ENCODE data around the gene CD72.
"Not testable (repeated sequence)": the region's sequence is repeated elsewhere in the genome, so short reads cannot be mapped to it uniquely, and the experiment has no call there.

The CD72 gene

GRCh38 chr9:35649431-35650340 is 31.5 kb upstream of the CD72 start:
- peak; percentile 55 for DNase-seq

DNA sequence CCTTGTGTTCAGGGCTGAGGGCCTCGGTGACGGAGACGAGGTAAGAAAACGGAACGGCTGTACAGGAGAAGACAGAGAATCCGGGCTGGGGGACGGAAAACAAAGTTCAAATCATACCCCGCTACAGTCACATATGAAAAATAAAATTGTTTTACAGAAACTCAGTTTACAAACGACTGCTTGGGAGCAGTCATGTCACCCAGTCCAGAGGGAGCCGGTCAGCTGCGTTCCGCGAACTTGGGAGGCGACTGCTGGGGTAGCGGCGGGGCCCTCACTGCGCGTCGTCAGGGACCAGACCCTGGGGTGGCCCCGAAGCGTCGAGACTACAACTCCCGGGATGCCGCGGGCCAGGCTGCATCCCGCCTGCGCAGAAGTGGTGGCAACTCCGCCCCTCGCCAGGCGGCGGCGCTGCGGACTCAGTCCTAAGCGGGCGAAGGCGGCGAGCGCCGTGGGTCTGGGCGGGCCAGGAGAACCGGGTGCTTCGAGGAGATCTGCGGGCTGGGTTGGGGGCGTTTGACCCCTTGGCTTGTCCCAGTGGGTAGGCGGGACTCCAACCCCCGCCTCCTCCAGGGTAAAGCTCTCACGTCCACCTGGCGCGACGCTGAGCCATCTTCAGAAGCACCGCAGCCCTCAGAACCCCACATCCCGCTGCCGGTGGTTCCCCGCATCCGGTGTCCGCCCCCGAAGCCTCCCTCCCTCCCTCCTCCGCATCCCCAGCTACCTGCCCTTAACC is 28.5 kb upstream of the CD72 start:
- peak; percentile 97 for DNase-seq

GRCh38 chr9:35646153-35646532 is 27.9 kb upstream of the CD72 start:
- no peak for DNase-seq

- not testable (repeated sequence) for DNase-seq
These were observed 27.5 kb upstream of the CD72 start for GRCh38 chr9:35645736-35646135.

GRCh38 chr9:35643046-35643445 is 24.8 kb upstream of the CD72 start:
- DNase-seq = no peak

DNA sequence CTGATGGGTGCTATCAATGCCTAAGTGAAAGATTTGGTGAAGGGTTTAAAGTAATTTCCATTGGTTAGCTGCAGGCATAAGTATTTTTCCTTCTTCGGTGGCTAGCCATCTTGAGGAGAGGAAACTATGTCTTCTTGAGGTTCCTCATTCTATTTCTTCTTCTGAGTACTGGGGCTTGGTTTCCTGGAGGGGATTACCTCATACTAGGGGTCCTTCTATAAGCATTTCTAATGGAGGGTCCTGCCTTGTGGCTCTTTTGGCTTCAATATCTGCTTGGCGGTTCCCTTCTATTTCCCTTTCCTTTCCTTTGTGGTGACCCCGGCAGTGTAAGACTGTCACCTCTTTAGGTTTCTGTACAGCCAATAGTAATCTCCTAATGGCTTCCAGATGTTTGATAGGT is 23.3 kb upstream of the CD72 start:
- not testable (repeated sequence) for DNase-seq

DNA sequence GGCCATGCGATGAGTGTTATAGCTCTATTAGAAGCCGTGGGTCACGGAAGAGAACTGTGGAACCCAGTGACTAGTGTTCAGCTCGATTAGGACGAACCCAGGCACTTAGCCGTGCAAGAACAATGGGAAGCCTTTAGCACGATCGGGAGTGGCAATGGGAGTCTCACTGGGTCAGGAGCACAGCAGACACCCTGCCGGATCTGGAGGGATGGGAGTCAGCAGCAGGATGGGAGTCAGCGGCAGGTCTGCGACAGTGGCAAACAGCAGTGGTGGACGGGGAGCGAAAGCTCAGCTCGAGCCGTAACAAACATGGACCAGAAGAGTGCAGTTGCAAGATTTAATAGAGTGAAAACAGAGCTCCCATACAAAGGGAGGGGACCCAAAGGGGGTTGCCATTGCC is 22.2 kb upstream of the CD72 start:
- not testable (repeated sequence) for DNase-seq

- DNase-seq = peak; percentile 66
These were observed 21.4 kb upstream of the CD72 start for GRCh38 chr9:35639631-35640030.

GRCh38 chr9:35639225-35639624 is 21.0 kb upstream of the CD72 start:
- peak; percentile 72 for DNase-seq

DNA sequence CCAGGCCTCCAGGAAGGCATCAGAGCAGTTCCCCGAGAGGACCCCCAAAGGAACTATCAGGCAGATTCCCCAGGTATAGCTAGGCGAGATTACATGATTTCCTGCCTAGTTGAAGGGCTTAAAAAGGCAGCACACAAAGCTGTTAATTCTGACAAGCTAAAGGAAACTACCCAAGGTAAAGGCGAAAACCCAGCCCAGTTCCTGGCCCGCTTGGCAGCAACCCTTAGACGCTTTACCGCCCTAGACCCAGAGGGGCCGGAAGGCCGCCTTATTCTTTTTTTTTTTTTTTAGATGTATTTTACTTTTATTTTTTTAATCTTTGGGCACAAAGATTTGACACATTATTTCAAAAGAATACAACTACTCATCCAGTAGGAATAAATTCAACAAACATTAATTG is 20.5 kb upstream of the CD72 start:
- not testable (repeated sequence) for DNase-seq

DNA sequence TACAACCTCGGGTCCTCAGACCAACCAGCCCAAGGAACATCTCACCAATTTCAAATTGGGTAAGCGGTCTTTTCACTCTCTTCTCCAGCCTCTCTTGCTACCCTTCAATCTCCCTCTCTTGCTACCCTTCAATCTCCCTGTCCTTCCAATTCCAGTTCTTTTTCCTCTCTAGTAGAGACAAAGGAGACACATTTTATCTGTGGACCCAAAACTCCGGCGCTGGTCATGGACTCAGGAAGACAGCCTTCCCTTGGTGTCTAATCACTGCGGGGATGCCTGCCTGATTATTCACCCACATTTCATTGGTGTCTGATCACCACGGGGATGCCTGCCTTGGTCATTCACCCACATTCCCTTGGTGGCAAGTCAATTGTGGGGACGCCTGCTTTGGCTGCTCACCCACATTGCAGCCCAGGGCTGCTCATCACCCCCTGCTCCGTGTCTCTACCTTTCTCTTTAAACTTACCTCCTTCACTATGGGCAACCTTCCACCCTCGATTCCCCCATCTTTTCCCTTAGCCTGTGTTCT is 19.3 kb upstream of the CD72 start:
- not testable (repeated sequence) for DNase-seq

DNA sequence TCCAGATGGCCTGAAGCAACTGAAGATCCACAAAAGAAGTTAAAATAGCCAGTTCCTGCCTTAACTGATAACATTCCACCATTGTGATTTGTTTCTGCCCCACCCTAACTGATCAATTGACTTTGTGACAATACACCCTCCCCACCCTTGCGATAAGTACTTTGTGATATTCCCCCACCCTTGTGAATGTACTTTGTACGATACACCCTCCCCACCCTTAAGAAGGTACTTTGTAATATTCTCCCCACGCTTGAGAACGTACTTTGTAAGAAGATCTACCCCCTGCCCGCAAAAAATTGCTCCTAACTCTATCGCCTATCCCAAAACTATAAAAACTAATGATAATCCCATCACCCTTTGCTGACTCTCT is 18.6 kb upstream of the CD72 start:
- not testable (repeated sequence) for DNase-seq

DNA sequence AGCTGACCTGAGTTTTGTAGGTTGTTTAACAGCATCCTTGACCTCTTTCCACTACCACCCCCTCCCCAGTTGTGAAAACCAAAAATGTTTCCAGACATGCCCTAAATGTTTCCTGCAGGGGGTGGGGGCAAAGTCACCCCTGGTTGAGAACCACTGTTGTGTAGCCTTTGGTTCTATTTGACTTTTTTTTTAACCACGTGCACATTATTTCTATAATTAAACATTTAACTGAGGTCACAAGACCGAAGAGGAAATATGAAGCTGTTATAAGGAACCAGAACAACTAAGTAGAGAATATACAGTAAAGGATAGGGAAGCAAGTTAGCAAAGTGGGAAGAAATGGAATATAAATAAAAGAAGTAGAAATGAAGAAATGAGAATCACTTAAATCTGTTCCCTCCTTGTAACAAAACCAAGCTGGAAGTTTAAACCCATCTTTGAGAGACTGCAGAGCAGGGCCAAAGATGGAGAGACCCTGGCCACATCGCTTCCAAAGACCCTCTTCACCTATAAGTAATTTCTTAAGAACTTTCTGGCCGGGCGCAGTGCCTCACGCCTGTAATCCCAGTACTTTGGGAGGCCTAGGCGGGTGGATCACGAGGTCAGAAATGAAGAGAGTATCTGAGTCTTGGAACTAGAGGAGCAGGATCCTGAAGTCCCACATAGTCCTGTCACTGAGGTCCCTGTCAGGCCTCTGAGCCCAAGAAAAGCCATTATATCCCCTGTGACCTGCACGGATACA is 18.1 kb upstream of the CD72 start:
- DNase-seq = peak; percentile 72

DNA sequence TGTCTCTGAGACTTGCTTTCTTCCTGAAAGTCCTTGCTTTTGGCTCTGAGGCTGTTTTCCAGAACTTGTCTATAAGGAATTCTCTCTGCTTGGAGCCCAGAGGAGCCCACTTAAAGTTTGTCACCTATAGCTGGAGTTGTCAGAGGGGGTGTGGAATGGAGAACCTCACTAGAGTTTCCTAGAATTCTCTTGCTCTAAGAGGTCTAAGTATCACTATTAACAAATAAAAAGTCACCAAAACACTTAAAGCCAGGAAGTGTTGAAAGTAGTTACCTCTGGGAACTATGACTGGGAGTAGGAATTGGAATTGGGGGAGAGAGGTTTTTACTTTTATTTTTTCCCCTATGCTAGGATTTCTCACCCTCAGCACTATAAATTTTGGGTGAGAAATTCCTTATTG is 17.5 kb upstream of the CD72 start:
- DNase-seq = no peak

DNA sequence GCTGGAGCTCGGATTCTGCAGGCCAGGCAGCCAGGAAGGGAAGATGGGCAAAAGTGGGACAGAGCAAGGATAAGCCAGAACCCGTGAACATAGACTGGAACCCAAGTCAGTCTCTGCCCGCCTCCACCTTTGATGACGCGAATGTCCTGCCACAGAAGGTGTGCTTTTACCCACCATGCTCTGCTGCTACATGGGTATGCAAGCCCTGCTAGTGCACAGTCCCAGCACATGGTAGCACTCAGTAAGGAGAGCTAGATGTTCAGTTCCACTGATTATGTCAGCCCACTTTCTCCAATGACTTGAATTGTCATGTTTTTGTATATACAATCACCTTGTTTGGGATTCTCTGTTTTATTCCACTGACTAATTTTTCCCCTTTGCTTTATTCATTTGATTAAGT is 11.4 kb upstream of the CD72 start:
- no peak for DNase-seq

GRCh38 chr9:35628389-35628991 is 10.3 kb upstream of the CD72 start:
- DNase-seq = no peak

DNA sequence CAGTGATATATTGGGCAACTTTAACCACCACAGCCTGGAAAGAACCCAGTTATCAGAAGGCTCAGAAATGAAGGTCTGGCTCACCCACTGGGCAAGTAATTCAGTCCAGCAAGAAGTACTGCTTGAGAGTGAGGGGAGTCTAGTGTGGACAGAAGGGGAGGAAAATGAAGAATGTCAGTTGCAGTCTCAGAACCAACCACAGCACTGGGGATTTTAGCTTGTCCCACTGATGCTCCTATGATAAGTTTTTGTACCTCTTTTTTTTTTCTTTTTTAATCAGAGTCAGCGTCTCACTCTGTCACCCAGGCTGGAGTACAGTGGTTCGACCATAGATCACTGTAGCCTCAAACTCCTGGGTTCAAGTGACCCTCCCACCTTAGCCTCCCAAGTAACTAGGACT is 9.4 kb upstream of the CD72 start:
- DNase-seq = no peak

- DNase-seq = no peak
These were observed 1.6 kb upstream of the CD72 start for GRCh38 chr9:35619800-35620158.

GRCh38 chr9:35618854-35619799 is 914 bp upstream of the CD72 start:
- DNase-seq = peak; percentile 77

- DNase-seq = no peak
These were observed 665 bp downstream of the CD72 start for GRCh38 chr9:35617548-35617947.

DNA sequence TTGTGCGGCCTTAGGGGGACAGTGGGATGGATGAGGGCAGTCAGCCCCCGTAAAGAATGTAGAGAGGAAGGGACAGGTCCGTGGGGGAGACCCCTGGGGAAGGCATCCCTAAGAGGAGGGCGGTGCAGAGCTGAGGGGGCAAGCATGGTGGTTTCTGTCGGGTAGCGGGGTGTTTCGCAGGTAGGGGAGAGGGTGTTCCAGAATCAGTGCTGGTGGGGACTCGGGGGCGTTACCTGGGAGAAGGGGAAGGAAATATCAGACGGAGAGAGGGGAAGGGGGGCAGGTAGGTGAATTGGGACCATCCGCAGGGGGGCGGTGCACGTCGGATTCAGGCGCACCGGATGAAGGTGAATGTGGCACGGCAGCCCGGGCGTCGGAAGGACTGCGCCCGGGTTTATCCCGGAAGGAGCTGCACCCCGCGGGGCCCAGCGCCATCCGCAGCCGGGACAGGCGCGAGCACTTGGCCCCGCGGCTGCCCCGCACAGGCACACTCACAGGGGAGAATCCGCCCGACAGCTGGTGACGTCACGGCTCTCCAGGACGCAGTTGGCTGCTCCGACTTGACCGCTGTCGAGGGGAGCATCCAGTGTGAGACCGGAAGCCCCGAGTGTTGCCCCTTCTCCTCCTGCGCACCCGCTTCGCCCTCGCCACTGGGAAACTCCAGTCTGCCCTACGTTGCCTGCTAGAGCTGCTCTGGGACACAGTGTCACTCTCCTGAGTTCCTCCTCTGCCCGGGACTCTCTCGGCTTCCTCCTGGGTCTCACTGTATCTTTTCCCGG is 1.3 kb downstream of the CD72 start:
- DNase-seq = peak; percentile 80
